HS-5 (cell line): ENCODE measurements around the gene NEDD8.

Experiments
- DNase-seq: peaks from one replicate; pipeline ENCODE4 v3.0.0-alpha.2; 2012; ENCODE audit warnings: low read depth

Gene NEDD8

DNA sequence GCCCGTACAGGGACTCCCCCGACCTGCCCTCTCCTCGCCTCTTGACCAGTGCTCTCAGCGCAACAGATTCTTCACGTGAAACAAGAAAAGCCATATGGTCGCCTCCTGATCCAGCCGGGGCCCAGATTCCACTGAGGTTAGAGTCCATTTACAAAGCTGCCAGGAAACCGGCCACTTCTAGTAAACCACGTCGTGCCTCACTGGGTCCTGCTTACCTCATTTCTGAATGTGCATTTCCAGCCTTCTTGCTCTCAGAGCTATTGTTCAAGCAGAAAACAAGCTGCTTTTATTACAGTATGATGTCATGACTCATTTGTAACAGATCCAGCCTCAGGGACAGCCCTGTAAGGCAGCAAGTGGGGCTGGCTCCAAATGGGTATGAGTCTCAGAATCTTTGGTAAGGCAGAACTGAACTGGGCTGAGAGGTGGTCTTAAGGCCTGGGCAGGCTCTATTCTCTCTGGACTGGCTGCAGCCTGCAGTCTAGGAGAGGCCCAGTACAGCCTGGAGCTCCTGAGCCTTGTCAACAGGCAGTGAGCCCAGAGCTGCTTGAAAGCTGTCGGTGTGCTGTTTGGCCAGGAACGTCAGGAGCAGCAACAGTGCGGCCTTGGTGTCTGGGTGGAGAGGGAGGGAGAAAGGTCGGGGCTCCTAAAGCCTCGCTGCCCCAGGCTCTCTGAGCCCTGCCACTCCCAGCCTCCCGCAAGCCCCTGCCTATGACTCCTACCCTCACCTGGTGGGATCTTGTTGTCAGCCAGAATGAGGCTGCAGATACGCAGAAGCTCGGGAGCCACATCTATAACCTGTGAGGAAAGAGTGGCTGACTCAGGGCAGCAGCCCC, 52.0 kb downstream of the NEDD8 start:
- DNase-seq = no peak

DNA sequence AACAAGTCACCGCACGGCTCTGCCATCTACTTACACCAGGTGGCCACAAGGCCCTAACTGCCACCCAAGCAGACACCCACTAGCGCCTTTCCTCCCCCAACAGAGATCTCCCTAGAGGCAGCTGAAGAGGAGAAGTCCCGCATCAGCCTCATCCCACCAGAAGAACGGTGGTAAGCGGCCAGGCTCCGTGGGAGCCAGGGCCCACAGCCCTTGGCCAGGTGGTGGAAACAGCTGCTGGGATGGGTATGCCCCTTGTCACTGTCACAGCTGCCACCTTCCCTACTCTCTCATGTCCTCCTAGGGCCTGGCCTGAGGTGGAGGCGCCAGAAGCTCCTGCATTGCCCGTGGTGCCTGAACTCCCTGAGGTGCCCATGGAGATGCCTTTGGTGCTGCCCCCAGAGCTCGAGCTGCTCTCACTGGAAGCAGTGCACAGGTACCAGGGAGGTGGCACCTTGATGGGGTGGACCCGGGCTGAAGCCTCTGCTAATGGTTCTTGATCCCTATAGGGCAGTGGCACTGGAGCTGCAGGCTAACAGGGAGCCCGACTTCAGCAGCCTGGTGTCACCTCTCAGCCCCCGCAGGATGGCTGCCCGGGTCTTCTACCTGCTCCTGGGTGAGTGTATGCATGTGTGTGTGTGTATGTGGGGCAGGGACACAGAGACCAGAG, 52.7 kb downstream of the NEDD8 start:
- DNase-seq = no peak

- no peak for DNase-seq
These were observed 53.6 kb downstream of the NEDD8 start for GRCh38 chr14:24178399-24179178.

GRCh38 chr14:24177891-24178290, 54.3 kb downstream of the NEDD8 start:
- no peak for DNase-seq

GRCh38 chr14:24177041-24177825, 54.9 kb downstream of the NEDD8 start:
- DNase-seq = no peak

GRCh38 chr14:24176599-24176998, 55.6 kb downstream of the NEDD8 start:
- no peak for DNase-seq

DNA sequence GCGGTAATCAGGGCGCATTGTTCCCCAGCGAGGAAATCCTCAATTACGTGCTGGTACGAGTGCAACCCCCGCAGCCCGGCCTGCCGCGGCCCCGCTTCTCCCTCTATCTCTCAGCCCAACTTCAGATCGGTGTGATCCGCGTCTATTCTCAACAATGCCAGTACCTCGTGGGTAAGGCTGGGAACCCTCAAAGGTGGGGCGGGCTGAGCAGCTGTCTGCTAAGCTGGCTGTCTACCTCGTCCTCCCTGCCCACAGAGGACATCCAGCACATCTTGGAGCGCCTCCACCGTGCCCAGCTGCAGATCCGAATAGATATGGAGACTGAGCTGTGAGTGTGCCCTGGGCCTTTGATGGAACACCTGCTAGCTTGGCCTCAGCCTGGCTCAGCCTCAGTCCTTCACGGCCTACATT, 59.3 kb downstream of the NEDD8 start:
- no peak for DNase-seq

DNA sequence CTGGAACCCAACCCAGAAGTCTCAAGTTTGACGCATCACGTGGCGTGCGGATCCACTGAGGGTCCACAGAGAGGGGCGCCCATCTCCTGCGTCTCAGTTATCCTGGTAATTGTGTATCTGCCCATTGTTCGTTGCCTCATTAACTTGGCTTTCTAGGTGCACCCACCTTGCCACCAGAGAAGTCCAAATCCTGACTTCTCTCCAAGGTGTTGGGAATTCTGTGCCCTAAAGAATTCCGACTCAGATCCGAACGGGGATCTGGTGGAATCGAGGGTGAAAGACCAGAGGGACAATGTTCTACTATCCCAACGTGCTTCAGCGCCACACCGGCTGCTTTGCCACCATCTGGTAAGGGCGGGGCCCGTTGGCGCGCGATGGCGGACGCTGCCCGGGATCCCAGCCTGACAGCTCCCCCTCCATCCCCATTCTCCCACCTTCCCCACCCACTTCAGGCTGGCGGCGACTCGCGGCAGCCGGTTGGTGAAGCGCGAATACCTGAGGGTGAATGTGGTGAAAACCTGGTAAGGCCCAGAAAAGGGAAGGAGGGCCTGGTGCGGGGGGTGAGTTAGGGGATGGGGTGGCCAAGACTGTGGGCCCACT, 59.8 kb downstream of the NEDD8 start:
- DNase-seq = no peak

DNA sequence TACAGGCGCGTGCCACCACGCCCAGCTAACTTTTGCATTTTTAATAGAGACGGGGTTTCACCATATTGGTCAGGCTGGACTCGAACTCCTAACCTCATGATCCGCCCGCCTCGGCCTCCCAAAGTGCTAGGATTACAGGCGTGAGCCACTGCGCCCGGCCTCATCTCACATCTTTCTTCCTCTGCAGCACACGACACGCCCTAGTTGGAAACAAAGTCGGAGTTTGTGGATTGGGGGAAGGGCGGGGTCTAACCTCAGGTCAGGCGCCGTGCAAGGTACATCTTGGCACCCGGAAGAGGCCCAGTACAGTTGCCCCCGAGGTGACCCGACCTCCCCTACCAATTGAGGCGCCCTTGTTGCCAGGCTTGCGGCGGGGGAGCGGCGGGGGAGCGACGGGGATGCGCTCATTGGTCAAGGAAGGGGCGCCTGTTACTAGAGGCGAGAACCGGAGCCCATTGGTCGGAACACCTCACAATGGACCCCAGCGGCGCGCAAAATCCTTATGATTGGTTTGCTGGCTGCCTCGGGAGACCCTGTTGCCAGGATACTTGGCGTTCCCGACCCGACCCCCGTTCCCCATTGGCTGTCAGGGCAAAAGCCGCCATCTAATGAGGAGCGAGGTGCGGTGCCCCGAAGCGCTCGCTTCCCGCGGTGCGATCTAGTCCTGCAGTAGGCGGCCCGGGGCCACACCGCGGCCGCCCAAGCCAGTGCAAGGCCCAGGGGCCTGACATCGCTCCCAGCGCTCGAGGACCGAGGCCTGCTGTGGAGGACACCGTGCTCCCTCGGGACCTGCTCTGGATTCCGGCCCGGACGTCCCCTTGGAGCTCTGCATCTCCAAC, 60.5 kb downstream of the NEDD8 start, which contains the start of gene REC8:
REC8 (plus strand) TSS at position 659 of the 839 bp plus-strand sequence. CDS start 473 bp downstream, outside the sequence.
- DNase-seq = no peak

DNA sequence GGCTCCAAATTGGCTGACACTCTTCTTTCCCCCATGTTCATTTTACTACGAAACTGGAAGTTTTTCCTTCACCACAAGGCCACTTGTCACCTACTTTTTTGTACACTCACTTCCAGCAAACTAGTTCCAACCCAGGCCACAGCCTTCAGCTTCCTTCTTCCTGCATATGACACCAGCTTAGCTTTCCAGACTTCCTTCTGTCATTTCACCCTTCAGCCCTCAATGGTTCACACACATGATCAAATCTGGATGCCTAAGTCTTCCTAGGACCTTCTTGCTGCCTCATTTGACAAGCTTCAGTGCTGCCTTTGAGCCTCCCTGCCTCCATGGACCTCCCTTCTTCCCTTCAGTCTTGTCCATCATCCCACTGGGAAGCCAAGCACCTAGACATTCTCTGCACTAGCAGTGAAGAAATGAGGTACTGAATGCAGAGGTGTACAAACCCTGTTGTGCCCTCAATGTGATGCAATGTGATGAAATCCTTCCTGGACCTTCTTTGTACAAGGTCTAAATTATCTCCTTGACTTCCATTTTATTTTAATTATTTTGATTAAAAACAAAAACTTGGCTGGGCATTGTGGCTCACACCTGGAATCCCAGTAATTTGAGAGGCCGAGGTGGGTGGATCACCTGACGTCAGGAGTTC, 64.6 kb downstream of the NEDD8 start:
- no peak for DNase-seq
